ENCODE measurements around the gene OR4K13. TPM values are rescaled to one million over a fixed set of nuclear protein-coding genes. Genes with fewer than 3 reads are reported as not detected.

The OR4K13 gene
- total RNA-seq: not detected

GRCh38 chr14:20035938-20036337, at the start of gene OR4K13:
TSS of gene OR4K13 (minus strand) at chr14:20036038. CDS start at chr14:20034758, 1,280 bp downstream.
- intact Hi-C loops (cut with DNase I; ENCODE audit: low total_unique reads): no loop called here
- no peaks in the 10 kb centered on the region for H3K9me3 ChIP-seq
- TF ChIP-seq POLR2AphosphoS5 (IDR thresholded peaks at IDR 0.05) (no peak), POLR2A (IDR thresholded peaks at IDR 0.05) (no peak)
- TF ChIP-seq, protein P1, sequence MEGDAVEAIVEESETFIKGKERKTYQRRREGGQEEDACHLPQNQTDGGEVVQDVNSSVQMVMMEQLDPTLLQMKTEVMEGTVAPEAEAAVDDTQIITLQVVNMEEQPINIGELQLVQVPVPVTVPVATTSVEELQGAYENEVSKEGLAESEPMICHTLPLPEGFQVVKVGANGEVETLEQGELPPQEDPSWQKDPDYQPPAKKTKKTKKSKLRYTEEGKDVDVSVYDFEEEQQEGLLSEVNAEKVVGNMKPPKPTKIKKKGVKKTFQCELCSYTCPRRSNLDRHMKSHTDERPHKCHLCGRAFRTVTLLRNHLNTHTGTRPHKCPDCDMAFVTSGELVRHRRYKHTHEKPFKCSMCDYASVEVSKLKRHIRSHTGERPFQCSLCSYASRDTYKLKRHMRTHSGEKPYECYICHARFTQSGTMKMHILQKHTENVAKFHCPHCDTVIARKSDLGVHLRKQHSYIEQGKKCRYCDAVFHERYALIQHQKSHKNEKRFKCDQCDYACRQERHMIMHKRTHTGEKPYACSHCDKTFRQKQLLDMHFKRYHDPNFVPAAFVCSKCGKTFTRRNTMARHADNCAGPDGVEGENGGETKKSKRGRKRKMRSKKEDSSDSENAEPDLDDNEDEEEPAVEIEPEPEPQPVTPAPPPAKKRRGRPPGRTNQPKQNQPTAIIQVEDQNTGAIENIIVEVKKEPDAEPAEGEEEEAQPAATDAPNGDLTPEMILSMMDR (IDR thresholded peaks at IDR 0.05): no peak

GRCh38 chr14:20059745-20060144, 23.9 kb upstream of the OR4K13 start, which contains the start of gene OR4L1:
TSS of gene OR4L1 (plus strand) at chr14:20060045. CDS start at chr14:20060045, 0 bp downstream.
- H3K4me3 ChIP-seq: no peak within 1 kb of the TSS
- TF ChIP-seq, protein P1 (IDR thresholded peaks at IDR 0.05): no peak
- TF ChIP-seq POLR2AphosphoS5 (IDR thresholded peaks at IDR 0.05) (no peak), POLR2A (IDR thresholded peaks at IDR 0.05) (no peak)
- no peaks in the 10 kb centered on the region for H3K27me3 ChIP-seq
- DNase-seq (ENCODE audit: low spot score in 2 of 2): no peak
- no peak within 1 kb of the TSS for H3K27ac ChIP-seq
- no peaks in the 10 kb centered on the region for H3K4me1 ChIP-seq
- peaks cover 0 to 4% of the 10 kb centered on the region in 2 donors for H3K9me3 ChIP-seq
- intact Hi-C loops (cut with DNase I; ENCODE audit: low total_unique reads): no loop called here
- H3K36me3 ChIP-seq: no peaks in the 10 kb centered on the region

More at GRCh38 chr14:20035938-20036337, at the start of gene OR4K13:
- DNase-seq (ENCODE audit: low spot score in 2 of 2): no peak
- Histone ChIP-seq H3K36me3 (no peaks in the 10 kb centered on the region), H3K27ac (no peak within 1 kb of the TSS), H3K4me1 (no peaks in the 10 kb centered on the region), H3K4me3 (no peak within 1 kb of the TSS), H3K27me3 (no peaks in the 10 kb centered on the region)

- no peaks in the 10 kb centered on the region for H3K9me3 ChIP-seq
- H3K36me3 ChIP-seq: no peaks in the 10 kb centered on the region
- DNase-seq (ENCODE audit: low spot score in 2 of 2): no peak
- no peaks in the 10 kb centered on the region for H3K4me1 ChIP-seq
- TF ChIP-seq, protein P1 (IDR thresholded peaks at IDR 0.05): no peak
- intact Hi-C loops (cut with DNase I; ENCODE audit: low total_unique reads): no loop called here
- no peak overlapping the region for H3K4me3 ChIP-seq
- H3K27me3 ChIP-seq: no peaks in the 10 kb centered on the region
- no peak overlapping the region for H3K27ac ChIP-seq
These were observed 12.4 kb upstream of the OR4K13 start for GRCh38 chr14:20048202-20048601.

- H3K4me3 ChIP-seq: no peak overlapping the region
- intact Hi-C loops (cut with DNase I; ENCODE audit: low total_unique reads): no loop called here
- TF ChIP-seq, protein P1 (IDR thresholded peaks at IDR 0.05): no peak
- TF ChIP-seq POLR2AphosphoS5 (IDR thresholded peaks at IDR 0.05): no peak
- TF ChIP-seq POLR2A (IDR thresholded peaks at IDR 0.05): no peak
- no peaks in the 10 kb centered on the region for H3K36me3 ChIP-seq
- no peaks in the 10 kb centered on the region for H3K27me3 ChIP-seq
- H3K9me3 ChIP-seq: no peaks in the 10 kb centered on the region
- no peaks in the 10 kb centered on the region for H3K4me1 ChIP-seq
- no peak overlapping the region for H3K27ac ChIP-seq
- no peak for DNase-seq (ENCODE audit: low spot score in 2 of 2)
These were observed 8.4 kb upstream of the OR4K13 start for GRCh38 chr14:20044243-20044642.

DNA sequence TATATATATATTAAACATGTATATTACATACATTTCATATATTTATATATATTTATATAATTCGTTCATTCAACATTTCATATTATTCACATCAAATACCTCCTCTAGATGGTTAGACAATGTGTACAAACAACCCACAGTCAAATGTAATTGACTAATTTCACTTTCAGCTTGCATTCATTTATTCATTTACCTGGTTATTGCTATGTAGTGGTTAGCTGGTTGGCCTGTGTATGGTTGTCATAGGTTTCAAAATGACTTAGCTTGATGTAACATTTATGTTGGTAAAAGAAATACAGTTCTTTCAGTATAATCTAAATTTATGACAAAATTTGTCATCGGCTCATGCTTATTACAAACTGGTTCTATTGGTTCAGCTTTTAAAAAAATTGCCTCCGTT, 389 bp downstream of the OR4K13 start:
- intact Hi-C loops (cut with DNase I; ENCODE audit: low total_unique reads): no loop called here
- Histone ChIP-seq H3K4me3 (no peak overlapping the region), H3K36me3 (no peaks in the 10 kb centered on the region), H3K4me1 (no peaks in the 10 kb centered on the region), H3K27me3 (no peaks in the 10 kb centered on the region), H3K9me3 (no peaks in the 10 kb centered on the region), H3K27ac (no peak overlapping the region)
- TF ChIP-seq POLR2AphosphoS5 (IDR thresholded peaks at IDR 0.05) (no peak), POLR2A (IDR thresholded peaks at IDR 0.05) (no peak)
- TF ChIP-seq, protein P1 (IDR thresholded peaks at IDR 0.05): no peak
- DNase-seq (ENCODE audit: low spot score in 2 of 2): no peak
